ENCODE data around the gene GDA.
"Not testable (repeated sequence)": the region's sequence is repeated elsewhere in the genome, so short reads cannot be mapped to it uniquely, and the experiment has no call there.

Gene GDA

GRCh38 chr9:72289401-72289800 is 140.2 kb downstream of the GDA start:
- DNase-seq, result no peak

GRCh38 chr9:72290311-72290710 is 141.1 kb downstream of the GDA start:
- DNase-seq, result no peak

GRCh38 chr9:72291576-72291975 is 142.3 kb downstream of the GDA start:
- not testable (repeated sequence) for DNase-seq

GRCh38 chr9:72292256-72292682 is 143.0 kb downstream of the GDA start:
- DNase-seq, result peak in 1 of 2 donors; percentile 7

- DNase-seq, result no peak
These were observed 143.8 kb downstream of the GDA start for GRCh38 chr9:72292874-72293607.

- DNase-seq, result no peak
These were observed 145.7 kb downstream of the GDA start for GRCh38 chr9:72294936-72295335.

- no peak for DNase-seq
These were observed 148.3 kb downstream of the GDA start for GRCh38 chr9:72297516-72297915.

- DNase-seq, result no peak
These were observed 149.9 kb downstream of the GDA start for GRCh38 chr9:72299017-72299603.

GRCh38 chr9:72300873-72301272 is 151.6 kb downstream of the GDA start:
- DNase-seq, result no peak
